ENCODE measurements around the gene ERI3.

The ERI3 gene

DNA sequence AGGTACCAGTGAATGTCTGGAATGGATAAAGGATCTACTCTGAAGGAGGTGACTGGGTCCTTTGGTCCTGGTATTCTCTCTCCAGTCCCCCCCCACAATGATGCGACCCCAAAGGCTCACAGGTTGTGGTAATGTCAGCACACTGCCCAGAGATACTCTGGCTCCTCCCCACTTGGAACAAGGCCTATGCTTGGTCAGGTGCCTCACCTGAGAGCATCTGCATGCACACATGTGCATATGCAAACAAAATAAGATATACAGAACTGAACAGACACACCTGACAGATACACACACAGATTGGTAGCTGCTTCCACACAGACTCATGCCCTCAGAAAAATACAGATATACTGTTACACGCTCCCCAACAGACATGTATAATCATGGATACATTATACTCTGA lies 108.3 kb downstream of the ERI3 start:
- no peak for DNase-seq (ENCODE audit: low spot score)
- TF ChIP-seq, protein P1, sequence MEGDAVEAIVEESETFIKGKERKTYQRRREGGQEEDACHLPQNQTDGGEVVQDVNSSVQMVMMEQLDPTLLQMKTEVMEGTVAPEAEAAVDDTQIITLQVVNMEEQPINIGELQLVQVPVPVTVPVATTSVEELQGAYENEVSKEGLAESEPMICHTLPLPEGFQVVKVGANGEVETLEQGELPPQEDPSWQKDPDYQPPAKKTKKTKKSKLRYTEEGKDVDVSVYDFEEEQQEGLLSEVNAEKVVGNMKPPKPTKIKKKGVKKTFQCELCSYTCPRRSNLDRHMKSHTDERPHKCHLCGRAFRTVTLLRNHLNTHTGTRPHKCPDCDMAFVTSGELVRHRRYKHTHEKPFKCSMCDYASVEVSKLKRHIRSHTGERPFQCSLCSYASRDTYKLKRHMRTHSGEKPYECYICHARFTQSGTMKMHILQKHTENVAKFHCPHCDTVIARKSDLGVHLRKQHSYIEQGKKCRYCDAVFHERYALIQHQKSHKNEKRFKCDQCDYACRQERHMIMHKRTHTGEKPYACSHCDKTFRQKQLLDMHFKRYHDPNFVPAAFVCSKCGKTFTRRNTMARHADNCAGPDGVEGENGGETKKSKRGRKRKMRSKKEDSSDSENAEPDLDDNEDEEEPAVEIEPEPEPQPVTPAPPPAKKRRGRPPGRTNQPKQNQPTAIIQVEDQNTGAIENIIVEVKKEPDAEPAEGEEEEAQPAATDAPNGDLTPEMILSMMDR (IDR thresholded peaks at IDR 0.05), result no peak
- no peak overlapping the region for H3K4me3 ChIP-seq
- no peak overlapping the region for H3K27ac ChIP-seq

- DNase-seq (ENCODE audit: low spot score), result no peak
Measured at GRCh38 chr1:44244986-44245385, 110.1 kb downstream of the ERI3 start.

DNA sequence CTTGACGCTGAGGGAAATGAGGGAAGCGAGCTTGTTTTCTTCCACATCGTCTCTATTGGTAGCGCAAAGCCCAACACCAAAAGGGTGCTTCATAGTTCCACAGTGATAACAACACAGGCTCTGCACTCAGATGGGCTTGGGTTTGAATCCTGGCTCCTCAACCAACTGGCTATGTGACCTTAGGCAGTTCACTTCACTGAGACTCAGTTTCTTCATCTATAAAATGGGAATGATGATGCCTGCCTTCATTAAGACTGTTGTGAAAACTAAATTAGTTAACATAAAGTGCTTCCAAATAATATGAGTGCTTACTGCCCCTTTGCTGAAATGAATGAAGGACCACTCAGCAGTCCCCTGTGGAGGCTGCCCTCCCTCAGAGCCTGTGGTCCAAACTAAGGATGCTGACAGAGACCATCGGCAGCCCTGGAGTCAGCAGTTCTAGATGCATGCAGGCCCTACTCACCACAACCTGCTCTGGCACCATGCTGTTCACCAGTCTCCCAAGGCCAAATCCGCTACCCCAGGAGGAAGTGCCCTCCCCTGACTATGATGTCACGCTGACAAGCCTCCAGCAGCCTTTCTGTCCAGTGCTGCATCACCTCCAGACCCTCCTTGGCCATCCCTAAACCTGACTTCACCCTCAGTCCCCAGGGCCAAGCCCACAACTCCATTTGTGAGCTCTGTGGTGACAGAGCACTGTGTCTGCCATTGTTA lies 111.1 kb downstream of the ERI3 start:
- DNase-seq (ENCODE audit: low spot score), result no peak
- Histone ChIP-seq H3K27ac (no peak overlapping the region), H3K4me3 (no peak overlapping the region)
- TF ChIP-seq, protein P1 (IDR thresholded peaks at IDR 0.05), result no peak

More at GRCh38 chr1:44244986-44245385, 110.1 kb downstream of the ERI3 start:
- TF ChIP-seq, protein P1 (IDR thresholded peaks at IDR 0.05), result no peak
- H3K27ac ChIP-seq, result no peak overlapping the region
- H3K4me3 ChIP-seq, result no peak overlapping the region

DNA sequence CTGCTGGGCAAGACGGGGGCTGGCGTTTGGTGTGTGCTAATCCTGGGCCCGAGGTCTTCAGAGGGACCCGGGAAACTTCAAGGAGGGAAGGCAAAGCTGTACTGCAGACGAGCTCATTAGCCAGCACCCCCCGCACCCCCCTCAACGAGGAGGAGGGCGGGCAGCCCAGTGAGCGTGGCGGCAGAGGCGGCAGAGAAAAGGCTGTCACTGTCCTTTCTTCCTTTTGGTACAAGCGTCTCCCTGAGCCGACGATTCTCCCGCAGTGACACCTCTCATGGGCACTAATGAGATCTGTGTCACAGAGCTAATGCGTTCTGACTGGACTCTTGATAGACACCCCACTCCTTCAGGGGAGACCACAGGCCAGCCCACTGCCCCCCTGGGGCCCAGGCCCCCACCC lies 112.3 kb downstream of the ERI3 start:
- no peak for DNase-seq (ENCODE audit: low spot score)
- no peak overlapping the region for H3K4me3 ChIP-seq
- no peak overlapping the region for H3K27ac ChIP-seq
- TF ChIP-seq, protein P1 (IDR thresholded peaks at IDR 0.05), result no peak

DNA sequence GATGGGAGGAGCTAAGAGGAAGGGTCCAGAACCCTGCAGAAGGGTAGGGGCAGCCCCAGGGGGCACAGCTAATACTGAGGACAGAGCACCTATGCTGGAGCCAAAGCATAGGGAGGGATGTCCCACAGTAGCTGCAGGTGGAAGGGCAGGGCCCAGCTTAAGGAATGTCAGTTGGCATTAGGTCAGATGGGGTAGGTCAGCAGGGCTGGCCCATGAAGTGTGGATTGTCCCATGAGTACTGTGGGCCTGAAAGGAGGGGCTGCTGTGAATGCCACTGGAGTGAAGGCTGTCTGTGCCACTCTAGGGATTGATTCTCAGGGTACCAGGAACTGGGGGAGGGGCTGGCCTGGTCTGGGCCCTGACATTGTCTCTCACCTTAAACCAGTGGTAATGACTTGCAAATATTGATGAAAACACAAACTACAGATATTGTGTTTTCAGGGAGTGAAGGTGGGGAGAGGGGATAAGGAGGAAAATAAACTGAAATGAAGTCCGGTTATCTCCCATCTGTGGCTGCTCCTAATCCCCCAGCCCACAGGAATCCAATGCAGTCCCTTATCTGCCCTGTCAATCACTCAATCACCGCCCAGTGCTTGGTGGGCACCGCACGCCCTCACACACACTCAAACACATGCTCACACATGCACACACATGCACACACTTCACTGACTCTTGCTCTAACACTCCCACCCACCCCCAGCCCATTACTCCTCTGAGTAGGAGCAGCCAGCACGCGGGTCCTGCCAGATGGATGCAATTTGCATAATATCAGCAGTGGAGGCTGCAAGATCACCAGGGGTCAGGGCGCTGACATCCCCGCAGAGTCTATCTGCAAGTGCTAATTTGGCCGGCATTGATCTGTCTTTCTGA lies 114.0 kb downstream of the ERI3 start:
- TF ChIP-seq, protein P1 (IDR thresholded peaks at IDR 0.05), result no peak
- no peak overlapping the region for H3K4me3 ChIP-seq
- peak overlapping the region; percentile 68 to 91 for H3K27ac ChIP-seq
- DNase-seq (ENCODE audit: low spot score), result no peak

- DNase-seq (ENCODE audit: low spot score), result no peak
- TF ChIP-seq, protein P1 (IDR thresholded peaks at IDR 0.05), result no peak
- H3K27ac ChIP-seq, result peak overlapping the region; percentile 68 to 91
- H3K4me3 ChIP-seq, result no peak overlapping the region
Measured at GRCh38 chr1:44239961-44240371, 115.1 kb downstream of the ERI3 start.
